ENCODE results near the gene WLS. TPM values are rescaled to one million over a fixed set of nuclear protein-coding genes. Genes with fewer than 3 reads are reported as not detected.
"Not testable (repeated sequence)": the region's sequence is repeated elsewhere in the genome, so short reads cannot be mapped to it uniquely, and the experiment has no call there.

The WLS gene
- total RNA-seq, 1 donor from 2014 or later: 306 TPM

GRCh38 chr1:68273530-68273929, 41.2 kb upstream of the WLS start:
- no peak for TF ChIP-seq CTCF (conservative IDR thresholded peaks at IDR 0.05)
- Mint-ChIP-seq H3K27me3 (no peaks in the 10 kb centered on the region), H3K9me3 (peaks cover 3% of the 10 kb centered on the region), H3K27ac (no peak overlapping the region), H3K4me1 (ENCODE audit: unreplicated experiment) (no peaks in the 10 kb centered on the region), H3K4me3 (no peak overlapping the region), H3K36me3 (no peaks in the 10 kb centered on the region)
- DNase-seq (ENCODE audit: extremely low spot score, unreplicated experiment): no peak

- H3K27me3 Mint-ChIP-seq: no peaks in the 10 kb centered on the region
- H3K27ac Mint-ChIP-seq: no peak overlapping the region
- no peaks in the 10 kb centered on the region for H3K36me3 Mint-ChIP-seq
- no peaks in the 10 kb centered on the region for H3K4me1 Mint-ChIP-seq (ENCODE audit: unreplicated experiment)
- H3K9me3 Mint-ChIP-seq: peaks cover 3% of the 10 kb centered on the region
- H3K4me3 Mint-ChIP-seq: no peak overlapping the region
- no peak for DNase-seq (ENCODE audit: extremely low spot score, unreplicated experiment)
- no peak for TF ChIP-seq CTCF (conservative IDR thresholded peaks at IDR 0.05)
Measured at GRCh38 chr1:68271596-68271995, 39.3 kb upstream of the WLS start.

GRCh38 chr1:68270951-68271350, 38.6 kb upstream of the WLS start:
- TF ChIP-seq CTCF (conservative IDR thresholded peaks at IDR 0.05): no peak
- no peaks in the 10 kb centered on the region for H3K36me3 Mint-ChIP-seq

GRCh38 chr1:68269637-68270430, 37.5 kb upstream of the WLS start:
- Mint-ChIP-seq H3K4me3 (no peak overlapping the region), H3K27ac (no peak overlapping the region), H3K9me3 (peaks cover 3% of the 10 kb centered on the region), H3K27me3 (no peaks in the 10 kb centered on the region), H3K36me3 (no peaks in the 10 kb centered on the region), H3K4me1 (ENCODE audit: unreplicated experiment) (no peaks in the 10 kb centered on the region)
- TF ChIP-seq CTCF (conservative IDR thresholded peaks at IDR 0.05): no peak
- no peak for DNase-seq (ENCODE audit: extremely low spot score, unreplicated experiment)

More at GRCh38 chr1:68270951-68271350, 38.6 kb upstream of the WLS start:
- peaks cover 3% of the 10 kb centered on the region for H3K9me3 Mint-ChIP-seq
- no peak for DNase-seq (ENCODE audit: extremely low spot score, unreplicated experiment)
- no peaks in the 10 kb centered on the region for H3K4me1 Mint-ChIP-seq (ENCODE audit: unreplicated experiment)
- H3K27me3 Mint-ChIP-seq: no peaks in the 10 kb centered on the region
- H3K27ac Mint-ChIP-seq: no peak overlapping the region
- no peak overlapping the region for H3K4me3 Mint-ChIP-seq

- H3K4me3 Mint-ChIP-seq: no peak overlapping the region
- no peak overlapping the region for H3K27ac Mint-ChIP-seq
- no peak for TF ChIP-seq CTCF (conservative IDR thresholded peaks at IDR 0.05)
- no peaks in the 10 kb centered on the region for H3K4me1 Mint-ChIP-seq (ENCODE audit: unreplicated experiment)
- H3K9me3 Mint-ChIP-seq: peaks cover 3% of the 10 kb centered on the region
- no peaks in the 10 kb centered on the region for H3K27me3 Mint-ChIP-seq
- H3K36me3 Mint-ChIP-seq: no peaks in the 10 kb centered on the region
- DNase-seq (ENCODE audit: extremely low spot score, unreplicated experiment): no peak
Measured at GRCh38 chr1:68268896-68269483, 36.7 kb upstream of the WLS start.

- not testable (repeated sequence) for H3K36me3 Mint-ChIP-seq; H3K9me3 Mint-ChIP-seq; H3K27me3 Mint-ChIP-seq; H3K4me1 Mint-ChIP-seq (ENCODE audit: unreplicated experiment); DNase-seq (ENCODE audit: extremely low spot score, unreplicated experiment); H3K27ac Mint-ChIP-seq
- peak overlapping the region; percentile 68 for H3K4me3 Mint-ChIP-seq
Measured at GRCh38 chr1:68256824-68257223, 24.5 kb upstream of the WLS start.

Data from type B pancreatic cell (in vitro differentiated cells).